SK-N-SH (cell line): ENCODE results near the gene PLA2G6. TPM values are rescaled to one million over a fixed set of nuclear protein-coding genes. Genes with fewer than 3 reads are reported as not detected.

Experiments
- CTCF ChIA-PET: fragments of 300-600, 350-600 bp; formaldehyde crosslinking; extraction: SDS; loops from one replicate; lab custom pipeline; 2021; lab: Yijun Ruan, JAX
- POLR2A ChIA-PET: fragments of 350-600 bp; sonication (Branson Sonifier 250); formaldehyde crosslinking; extraction: SDS; loops from one replicate; lab custom pipeline; 2020; ENCODE audit warnings: antibody characterized with exemption, inconsistent platforms; lab: Yijun Ruan, JAX
- DNase-seq: peaks from one replicate; pipeline ENCODE4 v3.0.0; 2012
- H2AFZ ChIP-seq: fragments of 200-600 bp; sonication (generic); 2 replicates; pipeline ENCODE4 v1.8.1; 2016; ENCODE audit warnings: antibody characterized with exemption, mild to moderate bottlenecking, low read depth
- H3F3A ChIP-seq: fragments of 200-600 bp; sonication (generic); replicated peaks from 2 replicates; pipeline ENCODE3; 2016; ENCODE audit warnings: antibody characterized with exemption, mild to moderate bottlenecking; ENCODE audit not compliant: insufficient read depth
- H3K27ac ChIP-seq, 2 experiments: fragments of 200-500 bp in 1 of 2; fragments of 200-600 bp in 1 of 2; sonication (Bioruptor generic) in 1 of 2; sonication (generic), shearing (Covaris generic) in 1 of 2; 2 replicates each; pipeline versions ENCODE4 v1.5.1 to v1.6.1; 2014 to 2016; ENCODE audit warnings: low read depth in 2 of 2, inconsistent platforms in 1 of 2, low read length in 1 of 2, mild to moderate bottlenecking in 1 of 2, mixed read lengths in 1 of 2
- H3K27me3 ChIP-seq: fragments of 200-600 bp; sonication (generic), shearing (Covaris generic); 2 replicates; pipeline ENCODE4 v1.6.1; 2016; ENCODE audit warnings: mixed run types; ENCODE audit not compliant: insufficient read depth
- H3K36me3 ChIP-seq, 2 experiments: fragments of 200-500 bp in 1 of 2; fragments of 200-600 bp in 1 of 2; sonication (Bioruptor generic) in 1 of 2; sonication (generic) in 1 of 2; replicated peaks in 1 of 2; 2 replicates each; pipeline versions ENCODE3 to v1.5.1; 2014 to 2016; ENCODE audit warnings: low read length in 1 of 2, mild to moderate bottlenecking in 1 of 2; ENCODE audit not compliant: insufficient read depth in 2 of 2, control insufficient read depth in 1 of 2
- H3K4me1 ChIP-seq, 2 experiments: fragments of 200-500 bp in 1 of 2; fragments of 200-600 bp in 1 of 2; sonication (Bioruptor generic) in 1 of 2; sonication (generic), shearing (Covaris generic) in 1 of 2; 2 replicates each; pipeline versions ENCODE4 v1.5.1 to v1.6.1; 2014 to 2016; ENCODE audit warnings: low read depth in 1 of 2, low read length in 1 of 2, mixed run types in 1 of 2; ENCODE audit not compliant: insufficient read depth in 2 of 2, control insufficient read depth in 1 of 2
- H3K4me2 ChIP-seq: fragments of 200-600 bp; sonication (generic), shearing (Covaris generic); 2 replicates; pipeline ENCODE4 v1.6.1; 2017; ENCODE audit warnings: mixed run types
- H3K4me3 ChIP-seq, 2 experiments: fragments of 200-500 bp in 1 of 2; fragments of 200-600 bp in 1 of 2; sonication (Bioruptor generic) in 1 of 2; sonication (generic), shearing (Covaris generic) in 1 of 2; 2 replicates each; pipeline versions ENCODE4 v1.5.1 to v1.8.1; 2014 to 2016; ENCODE audit warnings: low read depth in 2 of 2, inconsistent platforms in 1 of 2, low read length in 1 of 2, mild to moderate bottlenecking in 1 of 2, mixed read lengths in 1 of 2, moderate library complexity in 1 of 2
- H3K79me2 ChIP-seq: fragments of 200-600 bp; sonication (generic); 2 replicates; pipeline ENCODE4 v1.8.1; 2017; ENCODE audit warnings: mild to moderate bottlenecking; ENCODE audit not compliant: insufficient read depth
- H3K9ac ChIP-seq: fragments of 200-600 bp; sonication (generic); 2 replicates; pipeline ENCODE4 v1.6.1; 2017; ENCODE audit warnings: mixed run types
- H3K9me2 ChIP-seq: fragments of 200-600 bp; sonication (generic); 2 replicates; pipeline ENCODE4 v1.6.1; 2017; ENCODE audit warnings: mixed run types
- H3K9me3 ChIP-seq: fragments of 200-600 bp; sonication (generic); 2 replicates; pipeline ENCODE4 v1.6.1; 2017; ENCODE audit warnings: mixed run types, mild to moderate bottlenecking, moderate library complexity
- H4K20me1 ChIP-seq: fragments of 200-600 bp; sonication (generic); 2 replicates; pipeline ENCODE4 v1.6.1; 2017; ENCODE audit warnings: mild to moderate bottlenecking, mixed run types; ENCODE audit not compliant: insufficient read depth
- CHD2 ChIP-seq: fragments of 150-350 bp; IDR thresholded peaks from 2 replicates; pipeline ENCODE4 v1.6.1; 2018; ENCODE audit warnings: low read length; ENCODE audit not compliant: partially characterized antibody
- ELF1 ChIP-seq: IDR thresholded peaks from 2 replicates; pipeline ENCODE4 v1.4.0; 2012
- RCOR1 ChIP-seq: fragments of 150-350 bp; IDR thresholded peaks from 2 replicates; pipeline ENCODE4 v1.6.1; 2017; ENCODE audit warnings: antibody characterized with exemption, low read length
- YY1 ChIP-seq: IDR thresholded peaks from 2 replicates; pipeline ENCODE4 v1.4.0; 2012; ENCODE audit warnings: low read depth, mild to moderate bottlenecking
- WGBS: methylation state at CpG from one replicate; pipeline ENCODE4 v1.1.6; 2017; ENCODE audit warnings: low lambda C conversion rate; 5-methylcytosine and 5-hydroxymethylcytosine counted together
- polyA plus RNA-seq, 3 experiments: library from polyadenylated mRNA; depleted of rRNA; stranded (reverse); fragments of >200 nt; gene quantifications; 2 replicates each; pipeline ENCODE4 v1.2.3, GENCODE V29; 2012
- TF ChIP-seq, protein P1 (sequence below): IDR thresholded peaks from 2 replicates; pipeline ENCODE4 v1.6.1; 2012; ENCODE audit warnings: mild to moderate bottlenecking, low read depth, low read length, moderate library complexity

Gene PLA2G6
- polyA plus RNA-seq, 1 of the 3 experiments (the other 2 are of a cell fraction) = 10.5 TPM

GRCh38 chr22:38073150-38074130, 108.2 kb downstream of the PLA2G6 start:
- POLR2A ChIA-PET = no interaction called here
- Histone ChIP-seq H3K36me3 (peaks cover 0 to 10% of the 10 kb centered on the region in 2 experiments), H3K27ac (no peak overlapping the region)

GRCh38 chr22:38072322-38073149, 109.1 kb downstream of the PLA2G6 start:
- Histone ChIP-seq H3K36me3 (peaks cover 0 to 11% of the 10 kb centered on the region in 2 experiments), H3K27me3 (no peaks in the 10 kb centered on the region), H3K4me2 (no peak overlapping the region), H3K9ac (no peak overlapping the region), H3K4me1 (no peaks in the 10 kb centered on the region), H3K79me2 (no peaks in the 10 kb centered on the region), H4K20me1 (no peaks in the 10 kb centered on the region), H3K27ac (no peak overlapping the region), H3K9me2 (no peaks in the 10 kb centered on the region), H2AFZ (no peak overlapping the region), H3K9me3 (no peaks in the 10 kb centered on the region), H3K4me3 (no peak overlapping the region), H3F3A (no peaks in the 10 kb centered on the region)
- no CpG with 5 or more reads among the region's 25 CpGs for WGBS
- CTCF ChIA-PET = no interaction called here
- POLR2A ChIA-PET = no interaction called here
- TF ChIP-seq ELF1 (no peak), CHD2 (no peak), YY1 (no peak)
- TF ChIP-seq, protein P1, sequence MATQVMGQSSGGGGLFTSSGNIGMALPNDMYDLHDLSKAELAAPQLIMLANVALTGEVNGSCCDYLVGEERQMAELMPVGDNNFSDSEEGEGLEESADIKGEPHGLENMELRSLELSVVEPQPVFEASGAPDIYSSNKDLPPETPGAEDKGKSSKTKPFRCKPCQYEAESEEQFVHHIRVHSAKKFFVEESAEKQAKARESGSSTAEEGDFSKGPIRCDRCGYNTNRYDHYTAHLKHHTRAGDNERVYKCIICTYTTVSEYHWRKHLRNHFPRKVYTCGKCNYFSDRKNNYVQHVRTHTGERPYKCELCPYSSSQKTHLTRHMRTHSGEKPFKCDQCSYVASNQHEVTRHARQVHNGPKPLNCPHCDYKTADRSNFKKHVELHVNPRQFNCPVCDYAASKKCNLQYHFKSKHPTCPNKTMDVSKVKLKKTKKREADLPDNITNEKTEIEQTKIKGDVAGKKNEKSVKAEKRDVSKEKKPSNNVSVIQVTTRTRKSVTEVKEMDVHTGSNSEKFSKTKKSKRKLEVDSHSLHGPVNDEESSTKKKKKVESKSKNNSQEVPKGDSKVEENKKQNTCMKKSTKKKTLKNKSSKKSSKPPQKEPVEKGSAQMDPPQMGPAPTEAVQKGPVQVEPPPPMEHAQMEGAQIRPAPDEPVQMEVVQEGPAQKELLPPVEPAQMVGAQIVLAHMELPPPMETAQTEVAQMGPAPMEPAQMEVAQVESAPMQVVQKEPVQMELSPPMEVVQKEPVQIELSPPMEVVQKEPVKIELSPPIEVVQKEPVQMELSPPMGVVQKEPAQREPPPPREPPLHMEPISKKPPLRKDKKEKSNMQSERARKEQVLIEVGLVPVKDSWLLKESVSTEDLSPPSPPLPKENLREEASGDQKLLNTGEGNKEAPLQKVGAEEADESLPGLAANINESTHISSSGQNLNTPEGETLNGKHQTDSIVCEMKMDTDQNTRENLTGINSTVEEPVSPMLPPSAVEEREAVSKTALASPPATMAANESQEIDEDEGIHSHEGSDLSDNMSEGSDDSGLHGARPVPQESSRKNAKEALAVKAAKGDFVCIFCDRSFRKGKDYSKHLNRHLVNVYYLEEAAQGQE = no peak
- DNase-seq = peak; percentile 3

More at GRCh38 chr22:38073150-38074130, 108.2 kb downstream of the PLA2G6 start:
- Histone ChIP-seq H3K79me2 (no peaks in the 10 kb centered on the region), H3K4me2 (no peak overlapping the region), H3K9ac (no peak overlapping the region), H3K4me1 (no peaks in the 10 kb centered on the region), H3K9me3 (no peaks in the 10 kb centered on the region), H3K4me3 (no peak overlapping the region), H3F3A (no peaks in the 10 kb centered on the region), H3K27me3 (no peaks in the 10 kb centered on the region), H3K9me2 (no peaks in the 10 kb centered on the region), H4K20me1 (no peaks in the 10 kb centered on the region), H2AFZ (no peak overlapping the region)
- 86% methylated on average over 8 of the region's 28 CpGs for WGBS
- no peak for TF ChIP-seq RCOR1
- CTCF ChIA-PET = interaction anchor here (1.6 kb wide), 1 partner anchor 21 kb away, joined by 5 read pairs; no protein-coding TSS in a partner anchor
- DNase-seq = no peak
